HPDE6-E6E7 (cell line): ENCODE measurements around the gene ABLIM3.
A peak's percentile ranks its signal among the peaks of the same experiment; 100 is the strongest.
"Not testable (repeated sequence)": the region's sequence is repeated elsewhere in the genome, so short reads cannot be mapped to it uniquely, and the experiment has no call there.

Experiments used
- DNase-seq: peaks from one replicate; pipeline ENCODE4 v3.0.0; 2011; ENCODE audit warnings: missing footprints; ENCODE audit errors: extremely low spot score

Gene ABLIM3

DNA sequence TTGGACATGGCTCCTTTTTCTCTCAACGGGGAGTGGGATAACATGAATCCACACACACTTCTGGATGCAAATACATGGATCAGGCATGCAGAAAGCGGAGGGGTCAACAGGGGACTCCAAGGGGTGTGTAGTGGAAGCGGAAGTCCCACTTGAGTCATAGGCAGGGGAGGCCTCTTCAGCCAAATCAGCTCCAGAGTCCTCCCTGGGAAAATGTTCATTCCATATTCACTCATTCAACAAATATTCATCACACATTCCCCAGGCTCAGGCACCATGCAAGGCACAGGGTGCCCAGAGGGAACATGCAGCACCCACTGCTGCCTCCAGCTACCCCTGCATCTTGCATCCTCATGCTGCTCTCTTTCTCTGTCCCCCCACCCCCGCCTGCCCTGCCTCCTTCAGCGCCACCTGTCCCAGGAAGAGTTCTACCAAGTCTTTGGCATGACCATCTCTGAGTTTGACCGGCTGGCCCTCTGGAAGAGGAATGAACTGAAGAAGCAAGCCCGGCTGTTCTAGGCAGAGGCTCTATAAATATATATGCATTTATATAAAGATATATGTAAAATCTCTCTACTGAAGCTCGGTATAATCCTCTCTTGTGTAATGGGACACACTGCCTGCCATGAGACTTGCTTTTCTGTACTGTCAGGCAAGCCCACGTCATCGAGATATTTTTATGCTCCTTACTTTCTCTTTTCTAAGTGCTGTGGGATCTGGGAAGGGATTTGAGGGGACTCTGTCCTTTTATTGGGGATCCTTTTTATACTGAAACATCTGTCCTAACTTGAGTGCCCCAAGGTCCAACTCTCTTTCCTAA is 116.8 kb downstream of the ABLIM3 start:
- DNase-seq: no peak

DNA sequence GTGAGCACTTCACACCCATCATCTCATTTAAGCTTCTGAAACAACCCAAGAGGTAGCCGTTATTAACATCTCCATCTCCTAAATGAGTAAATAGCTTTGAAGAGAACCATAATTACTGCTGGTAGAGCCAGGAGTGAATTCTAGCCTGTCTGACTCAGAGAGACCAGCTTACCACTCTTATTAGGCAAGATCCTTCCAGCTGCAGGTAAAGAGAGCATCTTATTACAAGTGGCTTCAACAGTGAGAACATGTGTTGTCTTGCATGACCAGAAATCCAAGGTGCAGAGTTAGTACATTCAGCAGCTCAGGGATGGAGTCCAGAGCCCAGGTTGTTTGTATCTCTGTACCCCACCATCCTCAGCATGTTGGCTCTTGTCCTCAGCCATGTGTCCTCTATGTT is 119.5 kb downstream of the ABLIM3 start:
- peak; percentile 74 for DNase-seq

GRCh38 chr5:149261246-149261645 is 120.0 kb downstream of the ABLIM3 start:
- DNase-seq: no peak

DNA sequence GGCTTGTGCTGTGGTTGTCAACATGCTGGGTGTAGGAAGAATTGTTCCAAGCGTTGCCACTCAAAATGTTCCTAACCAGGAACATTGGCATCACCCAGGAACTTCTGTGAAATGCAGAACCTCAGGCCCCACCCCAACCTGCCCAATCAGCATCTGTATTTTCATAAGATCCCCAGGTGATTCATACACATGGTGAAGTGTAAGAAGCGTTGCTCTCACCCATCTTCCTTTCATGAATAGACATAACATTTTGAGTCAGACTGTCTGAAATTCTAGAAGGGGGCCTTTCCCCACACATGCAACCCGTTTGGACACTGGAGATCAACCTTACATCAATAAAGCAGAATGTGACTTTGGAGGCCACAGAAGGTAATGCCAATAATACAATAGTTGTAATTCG is 121.0 kb downstream of the ABLIM3 start:
- no peak for DNase-seq

- peak; percentile 81 for DNase-seq
Measured at GRCh38 chr5:149264439-149265067, 123.3 kb downstream of the ABLIM3 start.

DNA sequence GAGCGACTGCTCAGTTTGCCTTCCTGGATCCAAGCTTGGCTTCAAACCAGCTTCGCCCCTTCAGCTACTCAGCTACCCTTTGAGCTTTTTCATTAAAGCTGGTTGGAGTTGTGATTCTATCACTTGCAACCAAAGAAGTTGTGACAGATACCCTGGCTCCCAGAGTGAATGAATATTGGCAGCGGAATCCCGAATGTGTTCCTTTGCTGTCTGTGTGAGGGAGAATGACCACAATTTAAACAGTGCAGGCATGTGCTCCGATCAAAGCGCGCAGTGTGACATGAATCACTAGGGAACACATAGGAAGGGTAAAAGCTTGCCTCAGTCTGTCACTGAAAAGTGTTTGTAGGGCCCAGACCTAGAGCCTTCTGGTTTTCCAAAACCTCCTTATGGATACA is 123.8 kb downstream of the ABLIM3 start:
- DNase-seq: no peak

DNA sequence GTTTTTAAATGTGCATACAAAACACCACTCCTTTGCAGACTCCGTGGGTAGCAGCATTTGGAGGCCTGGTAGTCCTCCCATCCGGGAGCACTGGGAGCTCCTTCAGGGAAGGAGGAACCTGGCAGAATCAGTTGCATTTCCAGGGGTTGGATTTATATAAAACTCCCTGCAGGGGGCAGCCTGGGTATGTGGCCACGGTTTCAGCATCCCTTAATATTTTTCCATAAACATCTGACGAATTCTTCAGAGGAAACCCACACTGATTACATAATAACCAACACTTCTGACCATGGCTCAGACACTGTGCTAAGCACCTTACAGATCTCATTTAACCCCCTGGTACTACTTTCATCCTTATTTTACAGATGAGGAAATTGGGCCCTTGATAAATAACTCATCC is 124.3 kb downstream of the ABLIM3 start:
- peak; percentile 16 for DNase-seq

DNA sequence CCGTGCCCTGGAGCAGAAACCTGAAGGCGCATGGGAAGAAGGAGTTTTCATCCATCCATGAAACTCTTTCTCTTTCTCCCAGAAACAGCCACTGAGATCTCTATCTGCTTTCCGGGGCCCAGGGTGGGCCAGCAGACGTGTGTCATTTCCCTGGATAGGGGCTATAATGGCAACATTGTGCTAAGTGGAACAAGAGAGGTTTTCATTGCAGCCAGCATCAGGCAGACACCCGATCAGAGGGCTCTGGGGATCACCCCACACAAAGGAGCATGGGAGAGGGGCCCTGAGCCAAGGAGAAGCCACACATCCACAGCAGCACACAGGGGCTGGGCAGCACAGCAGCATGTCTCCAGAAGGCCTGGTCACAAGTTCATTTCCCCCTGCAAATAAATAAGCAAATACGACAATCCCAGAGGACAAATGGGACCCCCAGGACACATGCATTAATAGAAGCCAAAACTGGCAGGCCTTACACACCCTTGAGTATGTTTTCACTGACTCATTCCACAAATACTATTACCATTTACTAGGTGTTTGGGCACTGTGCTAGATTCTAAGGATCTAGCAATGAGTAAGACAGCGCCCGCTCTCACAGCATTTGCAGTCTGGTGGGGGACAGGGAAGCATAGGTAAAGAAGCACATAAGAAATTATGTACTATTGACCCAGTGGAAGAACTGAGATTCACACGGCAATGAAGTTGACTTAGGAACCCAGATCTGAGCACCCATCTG is 126.1 kb downstream of the ABLIM3 start:
- no peak for DNase-seq

- peak; percentile 55 for DNase-seq
Measured at GRCh38 chr5:149268928-149269557, 127.8 kb downstream of the ABLIM3 start.

GRCh38 chr5:149271195-149271715 is 130.0 kb downstream of the ABLIM3 start:
- DNase-seq: peak; percentile 19

DNA sequence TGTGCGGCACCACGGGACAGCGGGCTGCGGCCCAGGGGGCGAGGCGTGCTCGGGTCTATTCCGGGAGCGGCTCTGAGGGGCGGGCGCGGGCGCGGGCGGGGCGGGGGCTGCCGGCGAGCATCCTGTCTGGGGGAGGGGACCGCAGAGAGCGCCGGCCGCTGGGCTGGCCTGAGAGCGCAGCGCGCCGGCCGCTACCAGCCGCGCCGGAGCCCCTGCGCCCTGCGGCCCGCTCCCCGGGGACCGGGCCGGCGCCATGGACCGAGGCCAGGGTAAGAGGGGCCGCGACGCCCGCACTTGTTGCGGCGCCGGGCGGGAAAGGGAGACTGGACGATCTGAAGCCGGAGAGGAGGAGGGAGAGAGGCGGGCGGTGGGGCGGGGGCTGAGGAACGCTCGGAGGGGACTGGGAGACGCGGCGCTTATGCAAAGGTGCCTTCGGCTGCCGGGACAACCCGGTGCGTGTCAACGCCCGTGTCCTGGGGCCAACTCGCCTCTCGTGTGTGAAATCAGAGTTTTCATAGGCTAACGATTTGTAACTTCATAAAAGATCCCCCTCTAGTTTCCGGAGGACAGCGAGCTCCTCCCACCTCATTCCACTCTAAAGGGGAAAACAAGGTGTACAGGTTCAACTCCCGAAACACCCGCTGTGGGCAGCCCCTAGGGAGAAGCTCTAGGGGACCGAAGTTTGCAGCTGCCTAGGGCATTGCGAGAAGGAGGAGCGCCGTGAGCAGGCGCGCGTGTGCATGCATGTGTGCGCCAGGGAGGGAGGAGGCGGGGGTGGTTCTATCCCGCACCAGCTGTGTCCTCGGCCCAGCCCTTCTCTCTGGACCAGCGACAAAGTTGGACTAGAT is 130.6 kb downstream of the ABLIM3 start, which contains the start of gene AFAP1L1:
TSS of gene AFAP1L1 (plus strand) at position 144 of the 848 bp plus-strand sequence. CDS start at position 254, 110 bp downstream.
- peak; percentile 64 for DNase-seq

DNA sequence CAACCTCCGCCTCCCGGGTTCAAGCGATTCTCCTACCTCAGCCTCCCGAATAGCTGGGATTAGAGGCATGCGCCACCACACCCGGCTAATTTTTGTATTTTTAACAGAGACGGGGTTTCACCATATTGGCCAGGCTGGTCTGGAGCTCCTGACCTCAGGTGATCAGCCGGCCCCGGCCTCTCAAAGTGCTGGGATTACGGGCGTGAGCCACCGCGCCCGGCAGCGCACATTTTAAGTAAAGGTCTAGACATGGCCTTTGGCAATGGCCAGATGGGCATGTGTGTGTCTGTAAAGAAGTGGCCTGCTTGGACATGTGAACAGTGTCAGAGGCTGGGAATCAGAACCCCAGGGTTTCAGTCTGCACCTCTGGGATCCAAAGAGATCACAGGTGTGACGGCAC is 131.5 kb downstream of the ABLIM3 start:
- DNase-seq: not testable (repeated sequence)

DNA sequence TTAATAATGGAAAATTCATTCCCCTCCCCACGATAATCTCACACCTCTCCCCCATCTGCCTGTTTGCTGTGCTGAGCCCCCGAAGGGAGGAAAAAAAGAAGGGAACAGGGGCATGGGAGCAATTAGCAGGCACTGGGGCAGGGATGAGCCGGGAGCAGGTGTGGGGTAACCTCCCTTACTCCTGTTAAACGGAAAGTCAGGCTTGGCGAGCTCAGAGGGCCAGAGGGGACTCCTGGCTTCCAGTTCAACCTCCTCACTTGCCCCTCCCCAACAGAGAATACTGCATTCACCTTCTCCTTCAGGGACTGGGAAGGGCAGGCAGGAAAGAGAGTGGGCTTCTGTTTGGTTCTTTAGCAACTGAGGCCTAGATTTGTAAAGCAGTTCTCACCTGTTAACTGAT is 131.9 kb downstream of the ABLIM3 start:
- no peak for DNase-seq

GRCh38 chr5:149273950-149274349 is 132.7 kb downstream of the ABLIM3 start:
- DNase-seq: no peak

- no peak for DNase-seq
Measured at GRCh38 chr5:149274939-149275338, 133.6 kb downstream of the ABLIM3 start.

- no peak for DNase-seq
Measured at GRCh38 chr5:149277801-149278200, 136.5 kb downstream of the ABLIM3 start.

DNA sequence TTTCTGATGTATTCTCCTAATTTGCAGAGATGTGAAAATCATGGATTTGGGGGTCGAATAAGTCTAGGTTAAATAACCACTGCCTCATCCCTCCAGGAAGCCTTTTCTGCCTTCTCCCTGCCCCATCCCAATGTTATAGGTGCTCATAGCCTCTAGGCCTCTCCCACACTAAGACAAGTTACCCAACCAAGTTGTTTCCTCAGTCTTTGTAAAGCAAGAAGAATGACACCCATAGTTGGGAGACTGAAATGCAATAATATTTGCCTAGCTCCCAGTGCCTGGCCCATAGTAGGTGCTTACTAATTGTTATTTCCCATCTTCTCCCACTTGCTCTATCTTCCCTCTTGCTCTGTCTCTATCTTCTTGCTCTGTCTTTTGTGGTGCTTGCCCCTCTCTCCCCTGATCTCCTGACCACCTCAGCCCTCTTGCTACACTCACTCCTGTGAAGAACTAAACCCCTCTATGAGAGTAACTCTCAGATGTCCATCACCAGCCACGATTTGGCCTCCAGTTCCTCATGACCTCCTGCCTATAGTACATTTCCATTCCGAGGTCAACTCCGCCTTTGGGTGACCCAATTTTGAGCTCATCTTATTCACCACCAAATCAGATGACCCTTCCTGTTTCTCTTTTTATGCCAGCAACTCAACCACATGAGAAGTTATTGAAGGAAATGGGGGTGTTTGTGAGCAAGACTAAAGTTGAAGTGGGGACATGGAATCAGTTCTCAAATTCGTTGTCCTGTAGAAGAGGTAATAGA is 137.3 kb downstream of the ABLIM3 start:
- no peak for DNase-seq

DNA sequence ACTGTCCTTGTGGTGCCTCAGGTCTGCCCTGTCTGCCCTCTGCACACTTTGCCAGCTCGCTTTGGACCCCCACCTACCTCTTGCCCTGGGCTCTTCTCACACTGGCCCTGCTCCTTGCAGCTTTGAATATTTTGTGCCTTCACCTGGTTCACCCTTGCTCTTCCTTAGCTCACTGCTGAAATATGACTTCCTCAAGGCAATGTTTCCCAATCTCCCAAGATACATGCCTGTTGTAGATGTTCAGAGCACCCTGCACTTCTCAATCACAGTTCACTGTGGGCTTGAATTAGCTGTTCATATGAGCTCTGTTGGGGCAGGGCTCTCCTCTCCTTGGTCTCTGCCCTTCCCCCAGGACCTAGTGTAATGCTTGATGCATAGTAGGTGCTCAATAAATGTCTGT is 138.4 kb downstream of the ABLIM3 start:
- no peak for DNase-seq

GRCh38 chr5:149280124-149280523 is 138.8 kb downstream of the ABLIM3 start:
- no peak for DNase-seq

GRCh38 chr5:149280802-149281201 is 139.5 kb downstream of the ABLIM3 start:
- DNase-seq: no peak
